GM19043 (cell line): Measurements from ENCODE around the gene IL36A.

ENCODE experiments used
- ATAC-seq: cut with Tn5 transposase; IDR thresholded peaks from one replicate; pipeline ENCODE4 v1.9.1; 2021; ENCODE audit warnings: low read depth; ENCODE audit not compliant: unreplicated experiment

Gene IL36A

GRCh38 chr2:113005030-113005509 lies at the start of gene IL36A:
IL36A (plus strand) TSS chr2:113005459; CDS start chr2:113005872, 413 bp downstream.
- no peak for ATAC-seq

GRCh38 chr2:112957511-112957910 lies 47.7 kb upstream of the IL36A start:
- no peak for ATAC-seq

GRCh38 chr2:112958428-112959108 lies 46.7 kb upstream of the IL36A start:
- ATAC-seq, result no peak

GRCh38 chr2:112959109-112959812 lies 46.0 kb upstream of the IL36A start:
- no peak for ATAC-seq

- no peak for ATAC-seq
Measured at GRCh38 chr2:112960230-112960825, 44.9 kb upstream of the IL36A start.

- no peak for ATAC-seq
Measured at GRCh38 chr2:112962308-112963175, 42.7 kb upstream of the IL36A start.

GRCh38 chr2:112967023-112967422 lies 38.2 kb upstream of the IL36A start:
- ATAC-seq, result no peak

- no peak for ATAC-seq
Measured at GRCh38 chr2:112972423-112973086, 32.7 kb upstream of the IL36A start.

GRCh38 chr2:112973156-112973555 lies 32.1 kb upstream of the IL36A start:
- ATAC-seq, result no peak

GRCh38 chr2:112977559-112978056 lies 27.7 kb upstream of the IL36A start, which contains the start of gene IL36G:
IL36G (plus strand) TSS chr2:112978006; CDS start chr2:112978639, 633 bp downstream.
- ATAC-seq, result no peak

GRCh38 chr2:112979731-112980130 lies 25.5 kb upstream of the IL36A start:
- ATAC-seq, result no peak

GRCh38 chr2:112980537-112980936 lies 24.7 kb upstream of the IL36A start:
- ATAC-seq, result no peak

GRCh38 chr2:112985090-112985489 lies 20.2 kb upstream of the IL36A start:
- ATAC-seq, result no peak

GRCh38 chr2:112989611-112990010 lies 15.6 kb upstream of the IL36A start:
- no peak for ATAC-seq

GRCh38 chr2:112993831-112994230 lies 11.4 kb upstream of the IL36A start:
- no peak for ATAC-seq

- no peak for ATAC-seq
Measured at GRCh38 chr2:112994648-112995047, 10.6 kb upstream of the IL36A start.

GRCh38 chr2:112995346-112995920 lies 9.8 kb upstream of the IL36A start:
- no peak for ATAC-seq

- ATAC-seq, result no peak
Measured at GRCh38 chr2:112996635-112997034, 8.6 kb upstream of the IL36A start.

- no peak for ATAC-seq
Measured at GRCh38 chr2:112997151-112997550, 8.1 kb upstream of the IL36A start.
